Thyroid gland (tissue), 4 donors: Measurements from ENCODE around the gene PRSS27.

ENCODE experiments used
- CTCF ChIP-seq, 6 experiments: fragments of 200-600 bp in 3 of 6; fragments of 450-650 bp in 3 of 6; sonication (generic) in 3 of 6; IDR thresholded peaks; one replicate each; pipeline ENCODE4 v1.5.1; 2016 to 2019; ENCODE audit warnings: antibody characterized with exemption in 6 of 6, mild to moderate bottlenecking in 2 of 6, inconsistent platforms in 1 of 6, moderate library complexity in 1 of 6
- POLR2A ChIP-seq, 2 donors: fragments of 450-650 bp; IDR thresholded peaks; one replicate each; pipeline ENCODE4 v1.6.1; 2017; ENCODE audit warnings: antibody characterized with exemption in 2 of 2, mild to moderate bottlenecking in 2 of 2, moderate library complexity in 1 of 2

- TF ChIP-seq CTCF (IDR thresholded peaks at IDR 0.05), result no peak
- peak; percentile 13 to 85 for TF ChIP-seq POLR2A (IDR thresholded peaks at IDR 0.05)
Measured at GRCh38 chr16:2673066-2673999, 46.7 kb downstream of the PRSS27 start.
